ENCODE measurements around the gene WIZ. TPM values are rescaled to one million over a fixed set of nuclear protein-coding genes. Genes with fewer than 3 reads are reported as not detected.

Gene WIZ
- total RNA-seq, 4 donors from 2014 or later: 17.4 to 41.8 (median 33.6) TPM

GRCh38 chr19:15422296-15423075 lies 27.3 kb downstream of the WIZ start:
- no peak for ATAC-seq (ENCODE audit: low FRiP score)
- DNase-seq (ENCODE audit: low spot score): no peak
- no peak for TF ChIP-seq CTCF (IDR thresholded peaks at IDR 0.05)

GRCh38 chr19:15421721-15422260 lies 28.0 kb downstream of the WIZ start:
- DNase-seq (ENCODE audit: low spot score): no peak
- no peak for ATAC-seq (ENCODE audit: low FRiP score)
- no peak for TF ChIP-seq CTCF (IDR thresholded peaks at IDR 0.05)

GRCh38 chr19:15421136-15421695 lies 28.5 kb downstream of the WIZ start:
- DNase-seq (ENCODE audit: low spot score) (no peak), ATAC-seq (ENCODE audit: low FRiP score) (no peak)
- no peak for TF ChIP-seq CTCF (IDR thresholded peaks at IDR 0.05)

GRCh38 chr19:15419413-15420025 lies 30.2 kb downstream of the WIZ start:
- TF ChIP-seq CTCF (IDR thresholded peaks at IDR 0.05): no peak
- ATAC-seq (ENCODE audit: low FRiP score): no peak
- DNase-seq (ENCODE audit: low spot score): no peak

- peak in 1 of 3 donors; percentile 49 for TF ChIP-seq CTCF (IDR thresholded peaks at IDR 0.05)
- DNase-seq (ENCODE audit: low spot score): peak; percentile 97
- ATAC-seq (ENCODE audit: low FRiP score): peak; percentile 99
Measured at GRCh38 chr19:15418579-15419412, 31.0 kb downstream of the WIZ start, which contains the start of gene AKAP8L. AKAP8L (minus strand) TSS chr19:15418988; CDS start chr19:15418923, 65 bp downstream.

GRCh38 chr19:15418231-15418578 lies 31.6 kb downstream of the WIZ start:
- no peak for TF ChIP-seq CTCF (IDR thresholded peaks at IDR 0.05)
- no peak for ATAC-seq (ENCODE audit: low FRiP score)
- no peak for DNase-seq (ENCODE audit: low spot score)
